Calu3 (cell line): ENCODE results near the gene TOP3A. TPM values are rescaled to one million over a fixed set of nuclear protein-coding genes. Genes with fewer than 3 reads are reported as not detected.

ENCODE experiments used
- BruUV-seq: library from RNA; stranded (reverse); fragments of 400-500 nt; replicated peaks from 2 replicates; lab custom pipeline; 2021; lab: Mats Ljungman, UMichigan
- CTCF ChIA-PET: fragments of 300-600 bp; sonication (Branson Sonifier 250); formaldehyde crosslinking; loops from one replicate; lab custom pipeline; 2022; ENCODE audit warnings: antibody characterized with exemption; lab: Charles Lee
- DNase-seq: peaks from one replicate; pipeline ENCODE4 v3.0.0; 2022
- H3K27ac Mint-ChIP-seq: one replicate; pipeline ENCODE4 v1.8.0; 2022; ENCODE audit warnings: mixed read lengths; ENCODE audit not compliant: unreplicated experiment
- H3K27me3 Mint-ChIP-seq: one replicate; pipeline ENCODE4 v1.8.0; 2022; ENCODE audit warnings: mixed read lengths; ENCODE audit not compliant: unreplicated experiment
- H3K36me3 Mint-ChIP-seq: one replicate; pipeline ENCODE4 v1.8.0; 2022; ENCODE audit warnings: mild to moderate bottlenecking, moderate library complexity, mixed read lengths; ENCODE audit not compliant: insufficient read depth, unreplicated experiment
- H3K4me1 Mint-ChIP-seq: one replicate; pipeline ENCODE4 v1.8.0; 2022; ENCODE audit warnings: mild to moderate bottlenecking, low read depth, mixed read lengths; ENCODE audit not compliant: unreplicated experiment
- H3K4me3 Mint-ChIP-seq: one replicate; pipeline ENCODE4 v1.8.0; 2022; ENCODE audit warnings: mild to moderate bottlenecking, low read depth, moderate library complexity, mixed read lengths; ENCODE audit not compliant: unreplicated experiment
- H3K9me3 Mint-ChIP-seq: one replicate; pipeline ENCODE4 v1.8.0; 2022; ENCODE audit warnings: low read depth, mixed read lengths; ENCODE audit not compliant: unreplicated experiment
- intact Hi-C: fragments of 100-400 bp; cut with micrococcal nuclease; formaldehyde crosslinking; loops from one replicate; pipeline ENCODE4 v1.10.0; 2022; ENCODE audit not compliant: unreplicated experiment
- total RNA-seq: library from RNA; stranded (reverse); gene quantifications from 2 replicates; pipeline ENCODE4 v1.2.3, GENCODE V29; 2022
- TF ChIP-seq, protein P1 (sequence below): fragments of 200-600 bp; IDR thresholded peaks from one replicate; pipeline ENCODE4 v1.8.0; 2022; ENCODE audit warnings: antibody characterized with exemption; ENCODE audit not compliant: unreplicated experiment

The TOP3A gene
- total RNA-seq, 1 experiment from 2014 or later: 39.7 TPM

DNA sequence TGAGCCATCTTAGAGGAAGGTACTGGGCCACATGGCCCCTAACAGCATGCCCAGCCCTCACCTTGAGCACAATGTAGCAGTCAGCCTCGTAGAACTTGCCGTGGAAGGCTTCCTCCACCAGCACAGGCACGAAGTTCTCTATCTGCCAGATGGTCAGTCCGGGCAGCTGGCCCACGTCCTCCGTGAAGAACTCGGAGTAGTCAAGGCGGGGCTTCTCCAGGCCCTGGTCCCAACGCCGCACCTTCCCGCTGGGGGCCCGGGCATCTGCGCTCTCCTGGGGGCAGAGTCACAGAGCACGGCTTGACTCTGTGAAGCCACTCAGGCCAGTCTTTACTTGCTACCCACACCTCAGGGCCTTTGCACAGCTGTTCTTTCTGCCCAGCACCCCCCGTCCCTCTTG, 63.6 kb downstream of the TOP3A start:
- Mint-ChIP-seq H3K36me3 (peaks cover 66% of the 10 kb centered on the region), H3K27ac (no peak overlapping the region), H3K9me3 (no peaks in the 10 kb centered on the region), H3K4me3 (no peak overlapping the region), H3K27me3 (no peaks in the 10 kb centered on the region), H3K4me1 (no peaks in the 10 kb centered on the region)
- no peak for DNase-seq
- no TSS peak for BruUV-seq
- CTCF ChIA-PET: no interaction called here
- TF ChIP-seq, protein P1, sequence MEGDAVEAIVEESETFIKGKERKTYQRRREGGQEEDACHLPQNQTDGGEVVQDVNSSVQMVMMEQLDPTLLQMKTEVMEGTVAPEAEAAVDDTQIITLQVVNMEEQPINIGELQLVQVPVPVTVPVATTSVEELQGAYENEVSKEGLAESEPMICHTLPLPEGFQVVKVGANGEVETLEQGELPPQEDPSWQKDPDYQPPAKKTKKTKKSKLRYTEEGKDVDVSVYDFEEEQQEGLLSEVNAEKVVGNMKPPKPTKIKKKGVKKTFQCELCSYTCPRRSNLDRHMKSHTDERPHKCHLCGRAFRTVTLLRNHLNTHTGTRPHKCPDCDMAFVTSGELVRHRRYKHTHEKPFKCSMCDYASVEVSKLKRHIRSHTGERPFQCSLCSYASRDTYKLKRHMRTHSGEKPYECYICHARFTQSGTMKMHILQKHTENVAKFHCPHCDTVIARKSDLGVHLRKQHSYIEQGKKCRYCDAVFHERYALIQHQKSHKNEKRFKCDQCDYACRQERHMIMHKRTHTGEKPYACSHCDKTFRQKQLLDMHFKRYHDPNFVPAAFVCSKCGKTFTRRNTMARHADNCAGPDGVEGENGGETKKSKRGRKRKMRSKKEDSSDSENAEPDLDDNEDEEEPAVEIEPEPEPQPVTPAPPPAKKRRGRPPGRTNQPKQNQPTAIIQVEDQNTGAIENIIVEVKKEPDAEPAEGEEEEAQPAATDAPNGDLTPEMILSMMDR: no peak
- intact Hi-C loops: no loop called here

DNA sequence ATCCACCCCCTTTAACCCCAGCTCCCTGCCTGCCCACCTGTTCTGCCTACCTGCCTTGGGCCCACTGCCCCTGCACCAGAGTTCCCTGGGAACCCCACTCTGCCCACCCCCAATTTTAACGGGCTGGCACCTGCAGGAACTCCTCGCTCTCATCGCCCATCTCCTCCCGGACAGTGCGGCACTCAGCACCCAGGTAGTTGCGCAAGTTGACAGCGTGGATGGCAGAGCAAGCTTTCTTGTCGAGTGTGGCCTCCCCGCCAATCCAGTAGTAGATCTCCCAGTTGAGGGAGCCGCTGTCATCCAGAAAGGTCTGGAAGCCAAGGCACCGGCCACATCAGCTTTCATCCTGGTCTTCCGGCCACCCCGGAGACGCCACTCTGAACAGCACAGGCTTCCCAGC, 64.1 kb downstream of the TOP3A start:
- Mint-ChIP-seq H3K27ac (peak overlapping the region; percentile 36), H3K36me3 (peaks cover 61% of the 10 kb centered on the region), H3K4me3 (no peak overlapping the region), H3K27me3 (no peaks in the 10 kb centered on the region), H3K4me1 (no peaks in the 10 kb centered on the region), H3K9me3 (no peaks in the 10 kb centered on the region)
- TF ChIP-seq, protein P1: no peak
- no peak for DNase-seq
- BruUV-seq: no TSS peak
- CTCF ChIA-PET: no interaction called here
- intact Hi-C loops: no loop called here

DNA sequence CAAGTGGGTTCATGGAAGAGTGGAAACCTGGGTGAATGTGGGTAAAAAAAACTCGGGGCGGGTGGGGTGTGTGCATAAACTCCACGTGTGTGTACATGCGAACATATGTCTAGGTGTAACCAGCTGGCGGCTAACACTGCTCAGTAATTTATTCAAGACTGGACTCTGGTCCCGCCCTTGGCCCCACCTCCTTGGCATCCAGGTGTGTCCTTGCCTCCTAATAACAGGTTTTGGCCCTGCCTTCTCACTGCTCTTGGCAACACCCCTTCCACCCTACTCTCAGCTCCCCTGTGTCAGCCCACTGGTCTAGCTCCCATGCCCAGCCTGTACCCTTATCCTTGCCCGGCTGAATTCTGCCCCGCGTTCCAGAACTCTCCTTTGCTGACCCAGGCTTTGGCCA, 64.5 kb downstream of the TOP3A start:
- intact Hi-C loops: no loop called here
- no TSS peak for BruUV-seq
- CTCF ChIA-PET: no interaction called here
- Mint-ChIP-seq H3K4me1 (no peaks in the 10 kb centered on the region), H3K4me3 (no peak overlapping the region), H3K27me3 (no peaks in the 10 kb centered on the region), H3K36me3 (peaks cover 59% of the 10 kb centered on the region), H3K9me3 (no peaks in the 10 kb centered on the region), H3K27ac (peak overlapping the region; percentile 36)
- TF ChIP-seq, protein P1: no peak
- DNase-seq: no peak

DNA sequence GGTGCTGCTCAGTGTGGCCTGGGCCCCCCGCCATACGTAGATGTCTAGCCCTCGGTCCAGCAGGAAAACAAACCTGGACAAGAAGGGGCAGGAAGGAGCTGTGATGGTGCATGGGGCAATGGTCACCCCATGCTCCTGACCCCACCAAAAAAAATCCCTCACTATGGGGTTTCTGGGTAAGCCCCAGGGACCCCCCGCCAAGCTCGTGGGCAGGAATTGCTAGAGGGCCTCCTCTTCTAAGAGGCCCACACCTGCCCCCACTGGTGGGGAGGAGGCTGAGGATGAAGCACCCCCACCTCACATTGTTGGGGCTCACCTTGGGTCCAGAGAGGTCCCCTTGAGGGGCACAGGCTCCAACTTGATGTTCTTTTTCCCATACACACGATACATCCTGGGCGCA, 66.0 kb downstream of the TOP3A start:
- intact Hi-C loops: no loop called here

More for the DNA sequence above, 66.0 kb downstream of the TOP3A start:
- no peak for DNase-seq
- Mint-ChIP-seq H3K4me3 (no peak overlapping the region), H3K36me3 (peaks cover 58% of the 10 kb centered on the region), H3K27ac (no peak overlapping the region), H3K4me1 (no peaks in the 10 kb centered on the region), H3K9me3 (no peaks in the 10 kb centered on the region), H3K27me3 (no peaks in the 10 kb centered on the region)
- CTCF ChIA-PET: interaction anchor here (1.5 kb wide), 1 partner anchor 8 kb away, joined by 4 read pairs; no protein-coding TSS in a partner anchor
- no TSS peak for BruUV-seq
- TF ChIP-seq, protein P1: no peak
